ENCODE measurements around the gene SGK2. TPM values are rescaled to one million over a fixed set of nuclear protein-coding genes. Genes with fewer than 3 reads are reported as not detected.

SGK2 gene
- total and polyA plus RNA-seq, 2 of the 13 experiments (the other 11 are each of a cell fraction or from before 2014, with no cell fraction given) = 6.2 to 29.4 TPM

DNA sequence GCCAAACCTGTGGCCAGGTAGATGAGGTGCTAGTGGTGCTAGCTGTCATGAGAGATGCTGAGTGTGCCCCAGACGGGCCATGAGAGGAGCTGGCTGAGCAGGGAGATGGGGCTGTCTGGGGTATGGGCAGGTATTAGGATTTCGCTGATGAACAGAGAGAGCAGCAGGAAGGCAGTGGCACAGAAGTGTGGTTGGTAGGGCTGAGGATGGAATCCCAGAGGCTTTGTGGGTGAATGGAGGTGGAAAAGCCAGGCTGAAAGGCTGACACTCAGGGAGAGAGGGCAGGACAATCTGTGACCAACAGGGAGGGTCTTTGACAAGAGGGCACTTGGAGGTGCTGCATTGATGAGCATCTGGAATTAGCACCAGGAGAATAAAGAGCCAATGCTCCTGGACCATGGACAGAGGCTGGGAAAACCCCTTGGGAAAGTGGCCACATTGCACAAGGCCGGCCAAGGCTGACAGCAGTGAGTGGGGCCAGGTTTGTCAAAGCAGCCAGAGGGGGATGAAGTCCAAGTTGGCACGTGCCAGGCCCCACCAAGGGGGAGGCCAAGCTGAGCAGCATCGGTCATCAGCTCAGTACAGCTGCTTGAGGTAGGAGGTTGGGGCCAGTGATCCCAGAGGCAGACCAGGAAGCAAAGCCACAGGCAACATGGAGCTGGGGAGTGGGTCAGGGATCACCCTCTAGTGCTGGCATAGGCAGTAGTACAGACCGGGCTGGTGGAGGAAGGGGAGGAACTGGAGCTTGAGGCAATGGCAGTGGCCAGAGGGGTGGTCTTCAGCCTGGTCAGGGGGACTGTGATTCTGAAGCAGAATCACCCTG lies 19.7 kb upstream of the SGK2 start:
- no peak overlapping the region for H3K4me3 ChIP-seq (replicated peaks in 1 of 3; ENCODE audit: insufficient read depth in 1 of 3, low read depth in 2 of 3, low read length in 3 of 3)
- H3K9ac ChIP-seq (ENCODE audit: insufficient read depth, low read depth, low read length) = no peak overlapping the region
- ATAC-seq (peak; percentile 53), FAIRE-seq (peak; percentile 18), DNase-seq (ENCODE audit: low spot score) (no peak)
- POLR2A ChIA-PET = interaction anchor here (0.7 to 12.5 kb wide), 10 partner anchors 8 to 92 kb away, joined by 3 to 224 read pairs (median 6); partner anchors contain the start of genes IFT52, SGK2 and SRSF6
- intact Hi-C loops (cut with micrococcal nuclease; ENCODE audit: unreplicated experiment) = loop anchor here (1.0 kb wide), 4 partner anchors 17 to 153 kb away; partner anchors contain the start of gene IFT52
- CTCF ChIA-PET (ENCODE audit: low intra/inter-chr PET ratio, low total read pairs) = interaction anchor here (0.9 to 3.7 kb wide), 2 partner anchors 120 to 153 kb away, joined by 3 to 39 read pairs; no protein-coding TSS in a partner anchor
- no peaks in the 10 kb centered on the region; a peak in 1 of 5 replicates for H3K27me3 ChIP-seq (ENCODE audit: control insufficient read depth in 1 of 2, insufficient read depth in 2 of 2, low read length in 2 of 2)
- peak overlapping the region; percentile 16 for H3K4me2 ChIP-seq (ENCODE audit: low read depth, low read length)
- in situ Hi-C loops (cut with HindIII; ENCODE audit: extremely low pct_ligation_motif_present, low pct_unique_long_range_greater_than_20kb) = loop anchor here (5.0 kb wide), 1 partner anchor 153 kb away; no protein-coding TSS in a partner anchor
- H4K20me1 ChIP-seq (ENCODE audit: insufficient read depth, low read length) = no peaks in the 10 kb centered on the region
- no peak overlapping the region for H2AFZ ChIP-seq (ENCODE audit: low read length)
- H3K79me2 ChIP-seq (ENCODE audit: insufficient read depth, low read length) = no peaks in the 10 kb centered on the region
- no TSS peak for BruUV-seq (replicated peaks)
- H3K9me3 ChIP-seq (ENCODE audit: low read length) = no peaks in the 10 kb centered on the region
- 43% methylated on average over 6 of the region's 6 CpGs for WGBS (ENCODE audit: low lambda C conversion rate)
- H3K27ac ChIP-seq (ENCODE audit: extremely low read length, insufficient read depth, low read length) = no peak overlapping the region
- peaks cover 2 to 4% of the 10 kb centered on the region in 2 experiments; a peak in 3 of 5 replicates for H3K36me3 ChIP-seq (replicated peaks in 1 of 2; ENCODE audit: control insufficient read depth in 1 of 2, insufficient read depth in 2 of 2, low read length in 2 of 2)
- H3K4me1 ChIP-seq (ENCODE audit: insufficient read depth, low read length) = peaks cover 45% of the 10 kb centered on the region
- TF ChIP-seq ZFP36L2 (CRISPR knock-in tag; IDR thresholded peaks at IDR 0.05) (no peak), ZBTB14 (CRISPR knock-in tag; IDR thresholded peaks at IDR 0.05) (peak; percentile 31), ZNF773 (CRISPR knock-in tag; IDR thresholded peaks at IDR 0.05; ENCODE audit: borderline replicate concordance) (peak; percentile 80; the same call in 1 of the 2 replicates), ZNF782 (CRISPR knock-in tag; IDR thresholded peaks at IDR 0.05; ENCODE audit: borderline replicate concordance) (no peak), RXRB (CRISPR knock-in tag; IDR thresholded peaks at IDR 0.05; ENCODE audit: borderline replicate concordance) (peak; percentile 46; the same call in 1 of the 2 replicates), ZNF839 (CRISPR knock-in tag; IDR thresholded peaks at IDR 0.05; ENCODE audit: borderline replicate concordance) (0 out of 2 replicates have a peak, but pooled peaks have one; percentile 22), SCMH1 (CRISPR knock-in tag; IDR thresholded peaks at IDR 0.05; ENCODE audit: borderline replicate concordance) (peak; percentile 41; the same call in 1 of the 2 replicates), KAT8 (CRISPR knock-in tag; IDR thresholded peaks at IDR 0.05) (0 out of 2 replicates have a peak, but pooled peaks have one; percentile 17), ZNF749 (CRISPR knock-in tag; IDR thresholded peaks at IDR 0.05; ENCODE audit: borderline replicate concordance) (no peak), HDAC6 (IDR thresholded peaks at IDR 0.05; ENCODE audit: low read depth, low read length) (no peak), ARID2 (CRISPR knock-in tag; IDR thresholded peaks at IDR 0.05; ENCODE audit: borderline replicate concordance) (no peak; the same call in 1 of the 2 replicates), ZKSCAN5 (CRISPR knock-in tag; IDR thresholded peaks at IDR 0.05) (no peak), PREB (CRISPR knock-in tag; IDR thresholded peaks at IDR 0.05) (0 out of 2 replicates have a peak, but pooled peaks have one; percentile 74), LCORL (IDR thresholded peaks at IDR 0.05) (no peak), LCORL (CRISPR knock-in tag; IDR thresholded peaks at IDR 0.05) (peak; percentile 69; the same call in 1 of the 2 replicates), NCOA5 (CRISPR knock-in tag; IDR thresholded peaks at IDR 0.05) (0 out of 2 replicates have a peak, but pooled peaks have one; percentile 54), ZNF431 (CRISPR knock-in tag; IDR thresholded peaks at IDR 0.05; ENCODE audit: borderline replicate concordance, low read depth) (0 out of 2 replicates have a peak, but pooled peaks have one; percentile 5)
- TF ChIP-seq, protein P1, sequence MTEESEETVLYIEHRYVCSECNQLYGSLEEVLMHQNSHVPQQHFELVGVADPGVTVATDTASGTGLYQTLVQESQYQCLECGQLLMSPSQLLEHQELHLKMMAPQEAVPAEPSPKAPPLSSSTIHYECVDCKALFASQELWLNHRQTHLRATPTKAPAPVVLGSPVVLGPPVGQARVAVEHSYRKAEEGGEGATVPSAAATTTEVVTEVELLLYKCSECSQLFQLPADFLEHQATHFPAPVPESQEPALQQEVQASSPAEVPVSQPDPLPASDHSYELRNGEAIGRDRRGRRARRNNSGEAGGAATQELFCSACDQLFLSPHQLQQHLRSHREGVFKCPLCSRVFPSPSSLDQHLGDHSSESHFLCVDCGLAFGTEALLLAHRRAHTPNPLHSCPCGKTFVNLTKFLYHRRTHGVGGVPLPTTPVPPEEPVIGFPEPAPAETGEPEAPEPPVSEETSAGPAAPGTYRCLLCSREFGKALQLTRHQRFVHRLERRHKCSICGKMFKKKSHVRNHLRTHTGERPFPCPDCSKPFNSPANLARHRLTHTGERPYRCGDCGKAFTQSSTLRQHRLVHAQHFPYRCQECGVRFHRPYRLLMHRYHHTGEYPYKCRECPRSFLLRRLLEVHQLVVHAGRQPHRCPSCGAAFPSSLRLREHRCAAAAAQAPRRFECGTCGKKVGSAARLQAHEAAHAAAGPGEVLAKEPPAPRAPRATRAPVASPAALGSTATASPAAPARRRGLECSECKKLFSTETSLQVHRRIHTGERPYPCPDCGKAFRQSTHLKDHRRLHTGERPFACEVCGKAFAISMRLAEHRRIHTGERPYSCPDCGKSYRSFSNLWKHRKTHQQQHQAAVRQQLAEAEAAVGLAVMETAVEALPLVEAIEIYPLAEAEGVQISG (CRISPR knock-in tag; IDR thresholded peaks at IDR 0.05) = peak; percentile 65; the same call in 1 of the 2 replicates

All from HepG2 (cell line).